HepG2 (cell line): ENCODE data around the gene SLC25A33. TPM values are rescaled to one million over a fixed set of nuclear protein-coding genes. Genes with fewer than 3 reads are reported as not detected.

Experiments
- AGO1 ChIP-seq: fragments of 200-400 bp; formaldehyde crosslinking; IDR thresholded peaks from 2 replicates; pipeline ENCODE4 v1.6.1; 2017; ENCODE audit warnings: mild to moderate bottlenecking, low read depth, low read length, moderate library complexity; ENCODE audit not compliant: poor library complexity, severe bottlenecking
- CEBPB ChIP-seq: IDR thresholded peaks from 2 replicates; pipeline ENCODE4 v1.6.1; 2011; ENCODE audit warnings: low read depth, low read length, improper control_type of control experiment, borderline replicate concordance
- CREB1 ChIP-seq, 2 experiments: fragments of 450-650 bp in 1 of 2; IDR thresholded peaks; 2 replicates each; pipeline ENCODE4 v1.6.1; 2016 to 2017; ENCODE audit warnings: control low read depth in 1 of 2, mild to moderate bottlenecking in 1 of 2, missing compliant biosample characterization in 1 of 2, missing genetic modification characterization in 1 of 2
- CREM ChIP-seq, 2 experiments: sonication (generic) in 1 of 2; formaldehyde crosslinking in 1 of 2; IDR thresholded peaks; 2 replicates each; pipeline versions ENCODE4 v1.4.0 to v1.6.1; 2016 to 2020; ENCODE audit warnings: antibody characterized with exemption in 1 of 2, mild to moderate bottlenecking in 1 of 2, missing genetic modification reagents in 1 of 2
- HIVEP1 ChIP-seq: sonication (generic); formaldehyde crosslinking; IDR thresholded peaks from 2 replicates; pipeline ENCODE4 v1.4.0; 2020; ENCODE audit warnings: mild to moderate bottlenecking, missing genetic modification reagents
- HOXA5 ChIP-seq: sonication (generic); formaldehyde crosslinking; IDR thresholded peaks from 2 replicates; pipeline ENCODE4 v1.4.0; 2020; ENCODE audit warnings: missing genetic modification reagents
- KMT2B ChIP-seq: IDR thresholded peaks from 2 replicates; pipeline ENCODE4 v1.6.1; 2016; ENCODE audit warnings: missing genetic modification reagents, missing compliant biosample characterization
- MED8 ChIP-seq: sonication (generic); formaldehyde crosslinking; IDR thresholded peaks from 2 replicates; pipeline ENCODE4 v1.8.1; 2023; ENCODE audit warnings: mild to moderate bottlenecking, missing genetic modification reagents; ENCODE audit not compliant: insufficient replicate concordance
- RFXANK ChIP-seq: IDR thresholded peaks from 2 replicates; pipeline ENCODE4 v1.6.1; 2016
- SALL2 ChIP-seq: sonication (generic); formaldehyde crosslinking; IDR thresholded peaks from 2 replicates; pipeline ENCODE4 v1.8.1; 2023; ENCODE audit warnings: mild to moderate bottlenecking, missing genetic modification reagents, inconsistent platforms
- SOX6 ChIP-seq, 2 experiments: fragments of 450-650 bp in 1 of 2; sonication (generic) in 1 of 2; formaldehyde crosslinking in 1 of 2; IDR thresholded peaks; 2 replicates each; pipeline versions ENCODE4 v1.4.0 to v1.6.1; 2017 to 2020; ENCODE audit warnings: antibody characterized with exemption in 1 of 2, mild to moderate bottlenecking in 1 of 2, missing genetic modification reagents in 1 of 2
- SP2 ChIP-seq: sonication (generic); formaldehyde crosslinking; IDR thresholded peaks from 2 replicates; pipeline ENCODE4 v1.5.1; 2020; ENCODE audit warnings: mild to moderate bottlenecking, missing genetic modification reagents
- SP4 ChIP-seq: sonication (generic); formaldehyde crosslinking; IDR thresholded peaks from 2 replicates; pipeline ENCODE4 v1.8.1; 2023; ENCODE audit warnings: mild to moderate bottlenecking, missing genetic modification reagents
- ZFP1 ChIP-seq: IDR thresholded peaks from 2 replicates; pipeline ENCODE4 v1.6.1; 2016
- ZFX ChIP-seq: sonication (generic); formaldehyde crosslinking; IDR thresholded peaks from 2 replicates; pipeline ENCODE4 v1.4.0; 2020; ENCODE audit warnings: mild to moderate bottlenecking, low read depth, missing genetic modification reagents, moderate library complexity
- ZNF34 ChIP-seq: sonication (generic); formaldehyde crosslinking; IDR thresholded peaks from 2 replicates; pipeline ENCODE4 v1.4.0; 2020; ENCODE audit warnings: mild to moderate bottlenecking, missing genetic modification reagents, borderline replicate concordance
- ZNF746 ChIP-seq: sonication (generic); formaldehyde crosslinking; IDR thresholded peaks from 2 replicates; pipeline ENCODE4 v1.8.0; 2022; ENCODE audit warnings: mild to moderate bottlenecking, missing genetic modification reagents
- ZSCAN21 ChIP-seq: sonication (generic); formaldehyde crosslinking; IDR thresholded peaks from 2 replicates; pipeline ENCODE4 v1.8.0; 2022; ENCODE audit warnings: mild to moderate bottlenecking, missing genetic modification reagents, moderate library complexity, borderline replicate concordance
- polyA plus RNA-seq, 8 experiments: library from polyadenylated mRNA; depleted of rRNA in 3 of 8; stranded (reverse) in 7 of 8; unstranded in 1 of 8; fragments of >200 nt; fragmentation: Illumina TruSeq in 4 of 8; extraction: Trizol in 4 of 8; gene quantifications; 2 replicates each; pipeline versions ENCODE4 v1.2.1 to v1.2.3, GENCODE V29; 2011 to 2016; ENCODE audit warnings: low read depth in 4 of 8, missing spikeins in 1 of 8, mixed read lengths in 1 of 8; ENCODE audit not compliant: insufficient read depth in 1 of 8
- total RNA-seq, 5 experiments: library from RNA; depleted of rRNA; stranded (reverse); fragments of >200 nt; fragmentation: Illumina TruSeq; extraction: Trizol; gene quantifications; 2 replicates each; pipeline ENCODE4 v1.2.3, GENCODE V29; 2016; ENCODE audit warnings: low read depth in 1 of 5
- TF ChIP-seq, protein P1 (sequence below): fragments of 450-650 bp; IDR thresholded peaks from 2 replicates; pipeline ENCODE4 v1.6.1; 2017; ENCODE audit warnings: mild to moderate bottlenecking
- TF ChIP-seq, protein P2 (sequence below): IDR thresholded peaks from 2 replicates; pipeline ENCODE4 v1.6.1; 2016; ENCODE audit warnings: mild to moderate bottlenecking
- TF ChIP-seq, protein P3 (sequence below), 2 experiments: sonication (generic) in 1 of 2; formaldehyde crosslinking in 1 of 2; IDR thresholded peaks; 2 replicates each; pipeline versions ENCODE4 v1.5.1 to v1.6.1; 2011 to 2020; ENCODE audit warnings: borderline replicate concordance in 1 of 2, low read depth in 1 of 2, low read length in 1 of 2, mild to moderate bottlenecking in 1 of 2, missing genetic modification reagents in 1 of 2, moderate library complexity in 1 of 2
- TF ChIP-seq, protein P4 (sequence below): sonication (generic); formaldehyde crosslinking; IDR thresholded peaks from 2 replicates; pipeline ENCODE4 v1.8.1; 2023; ENCODE audit warnings: mild to moderate bottlenecking, missing genetic modification reagents, borderline replicate concordance

Gene SLC25A33
- total and polyA plus RNA-seq, 2 of the 13 experiments (the other 11 are each of a cell fraction or from before 2014, with no cell fraction given), result 15.4 to 50.3 TPM

DNA sequence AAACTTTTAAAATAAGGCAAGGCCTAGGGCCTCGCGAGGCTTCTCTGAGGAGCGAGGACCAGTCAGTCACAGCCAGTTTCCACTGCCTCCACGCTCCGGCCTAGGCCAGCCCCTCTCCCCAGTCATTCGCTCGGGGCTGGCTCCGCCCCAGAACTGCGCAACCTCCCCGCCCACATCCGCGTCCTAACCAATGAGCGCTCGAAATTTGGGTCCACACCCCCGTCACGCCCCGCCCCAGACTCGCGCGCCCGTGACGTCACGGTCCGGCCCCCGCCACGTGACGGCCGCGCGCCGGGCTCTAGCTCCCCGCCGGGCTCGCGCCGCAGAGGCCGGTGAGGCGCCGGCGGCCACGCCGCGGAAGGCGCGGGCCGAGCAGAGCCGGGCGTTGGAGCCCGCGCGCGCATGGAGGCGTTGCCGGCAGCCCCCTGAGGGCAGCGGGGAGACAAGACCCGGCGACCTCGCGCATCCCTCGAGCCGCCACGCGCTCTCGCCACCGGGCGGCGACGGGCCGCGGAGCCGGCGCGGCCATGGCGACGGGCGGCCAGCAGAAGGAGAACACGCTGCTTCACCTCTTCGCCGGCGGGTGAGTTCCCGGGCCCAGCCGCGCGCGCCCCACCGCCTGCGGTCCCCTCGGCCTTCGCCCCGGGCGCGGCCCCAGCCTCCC lies at the start of gene SLC25A33 (continued):
- TF ChIP-seq, protein P1, sequence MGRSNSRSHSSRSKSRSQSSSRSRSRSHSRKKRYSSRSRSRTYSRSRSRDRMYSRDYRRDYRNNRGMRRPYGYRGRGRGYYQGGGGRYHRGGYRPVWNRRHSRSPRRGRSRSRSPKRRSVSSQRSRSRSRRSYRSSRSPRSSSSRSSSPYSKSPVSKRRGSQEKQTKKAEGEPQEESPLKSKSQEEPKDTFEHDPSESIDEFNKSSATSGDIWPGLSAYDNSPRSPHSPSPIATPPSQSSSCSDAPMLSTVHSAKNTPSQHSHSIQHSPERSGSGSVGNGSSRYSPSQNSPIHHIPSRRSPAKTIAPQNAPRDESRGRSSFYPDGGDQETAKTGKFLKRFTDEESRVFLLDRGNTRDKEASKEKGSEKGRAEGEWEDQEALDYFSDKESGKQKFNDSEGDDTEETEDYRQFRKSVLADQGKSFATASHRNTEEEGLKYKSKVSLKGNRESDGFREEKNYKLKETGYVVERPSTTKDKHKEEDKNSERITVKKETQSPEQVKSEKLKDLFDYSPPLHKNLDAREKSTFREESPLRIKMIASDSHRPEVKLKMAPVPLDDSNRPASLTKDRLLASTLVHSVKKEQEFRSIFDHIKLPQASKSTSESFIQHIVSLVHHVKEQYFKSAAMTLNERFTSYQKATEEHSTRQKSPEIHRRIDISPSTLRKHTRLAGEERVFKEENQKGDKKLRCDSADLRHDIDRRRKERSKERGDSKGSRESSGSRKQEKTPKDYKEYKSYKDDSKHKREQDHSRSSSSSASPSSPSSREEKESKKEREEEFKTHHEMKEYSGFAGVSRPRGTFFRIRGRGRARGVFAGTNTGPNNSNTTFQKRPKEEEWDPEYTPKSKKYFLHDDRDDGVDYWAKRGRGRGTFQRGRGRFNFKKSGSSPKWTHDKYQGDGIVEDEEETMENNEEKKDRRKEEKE, result no peak
- TF ChIP-seq MED8 (CRISPR knock-in tag), result peak; percentile 46
- TF ChIP-seq ZFP1 (CRISPR knock-in tag), result 0 out of 2 replicates have a peak, but pooled peaks have one; percentile 48
- peak; percentile 71 for TF ChIP-seq SP2
- 0 out of 2 replicates have a peak, but pooled peaks have one; percentile 28 for TF ChIP-seq HIVEP1
- TF ChIP-seq ZSCAN21, result peak; percentile 77; the same call in 1 of the 2 replicates
- TF ChIP-seq ZFX, result peak; percentile 92
- no peak for TF ChIP-seq KMT2B (CRISPR knock-in tag)
- TF ChIP-seq, protein P2, sequence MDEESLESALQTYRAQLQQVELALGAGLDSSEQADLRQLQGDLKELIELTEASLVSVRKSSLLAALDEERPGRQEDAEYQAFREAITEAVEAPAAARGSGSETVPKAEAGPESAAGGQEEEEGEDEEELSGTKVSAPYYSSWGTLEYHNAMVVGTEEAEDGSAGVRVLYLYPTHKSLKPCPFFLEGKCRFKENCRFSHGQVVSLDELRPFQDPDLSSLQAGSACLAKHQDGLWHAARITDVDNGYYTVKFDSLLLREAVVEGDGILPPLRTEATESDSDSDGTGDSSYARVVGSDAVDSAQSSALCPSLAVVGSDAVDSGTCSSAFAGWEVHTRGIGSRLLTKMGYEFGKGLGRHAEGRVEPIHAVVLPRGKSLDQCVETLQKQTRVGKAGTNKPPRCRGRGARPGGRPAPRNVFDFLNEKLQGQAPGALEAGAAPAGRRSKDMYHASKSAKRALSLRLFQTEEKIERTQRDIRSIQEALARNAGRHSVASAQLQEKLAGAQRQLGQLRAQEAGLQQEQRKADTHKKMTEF (CRISPR knock-in tag), result peak; percentile 65
- TF ChIP-seq CEBPB, result peak; percentile 89
- 0 out of 2 replicates have a peak, but pooled peaks have one; percentile 42 for TF ChIP-seq ZNF34 (CRISPR knock-in tag)
- TF ChIP-seq CREM (IDR thresholded peaks at IDR 0.05), result peak; percentile 57
- no peak for TF ChIP-seq CREM (CRISPR knock-in tag; IDR thresholded peaks at IDR 0.05)
- peak; percentile 39; the same call in 1 of the 2 replicates for TF ChIP-seq SALL2 (CRISPR knock-in tag)
- 0 out of 2 replicates have a peak, but pooled peaks have one; percentile 58 for TF ChIP-seq ZNF746
- peak; percentile 33; the same call in 1 of the 2 replicates for TF ChIP-seq HOXA5 (CRISPR knock-in tag)
- TF ChIP-seq SP4 (CRISPR knock-in tag), result peak; percentile 100
- TF ChIP-seq SOX6 (IDR thresholded peaks at IDR 0.05), result no peak
- peak; percentile 41 for TF ChIP-seq SOX6 (CRISPR knock-in tag; IDR thresholded peaks at IDR 0.05)
- TF ChIP-seq, protein P3, sequence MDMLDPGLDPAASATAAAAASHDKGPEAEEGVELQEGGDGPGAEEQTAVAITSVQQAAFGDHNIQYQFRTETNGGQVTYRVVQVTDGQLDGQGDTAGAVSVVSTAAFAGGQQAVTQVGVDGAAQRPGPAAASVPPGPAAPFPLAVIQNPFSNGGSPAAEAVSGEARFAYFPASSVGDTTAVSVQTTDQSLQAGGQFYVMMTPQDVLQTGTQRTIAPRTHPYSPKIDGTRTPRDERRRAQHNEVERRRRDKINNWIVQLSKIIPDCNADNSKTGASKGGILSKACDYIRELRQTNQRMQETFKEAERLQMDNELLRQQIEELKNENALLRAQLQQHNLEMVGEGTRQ (IDR thresholded peaks at IDR 0.05; ENCODE audit: low read depth, low read length), result peak; percentile 77
- TF ChIP-seq, protein P3 (CRISPR knock-in tag; IDR thresholded peaks at IDR 0.05; ENCODE audit: borderline replicate concordance), result peak; percentile 71; the same call in 1 of the 2 replicates
- peak; percentile 11 for TF ChIP-seq AGO1
- TF ChIP-seq CREB1 (IDR thresholded peaks at IDR 0.05), result peak; percentile 100
- peak; percentile 90 for TF ChIP-seq CREB1 (CRISPR knock-in tag; IDR thresholded peaks at IDR 0.05)
- TF ChIP-seq RFXANK (CRISPR knock-in tag), result 0 out of 2 replicates have a peak, but pooled peaks have one; percentile 29
- TF ChIP-seq, protein P4, sequence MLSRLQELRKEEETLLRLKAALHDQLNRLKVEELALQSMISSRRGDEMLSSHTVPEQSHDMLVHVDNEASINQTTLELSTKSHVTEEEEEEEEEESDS (CRISPR knock-in tag), result no peak
